NCI-H187 (cell line): ENCODE data around the gene ELMO3.

ENCODE experiments used
- DNase-seq, 2 experiments: peaks; one replicate each; lab custom pipeline; 2025; lab: John Stamatoyannopoulos, UW

Gene ELMO3

GRCh38 chr16:67164599-67165061 lies 34.3 kb upstream of the ELMO3 start, which contains the start of gene HSF4:
HSF4 (plus strand) TSS chr16:67164745; CDS start chr16:67164812, 67 bp downstream.
- no peak for DNase-seq

- DNase-seq = no peak
Measured at GRCh38 chr16:67165121-67166078, 33.5 kb upstream of the ELMO3 start.

GRCh38 chr16:67166110-67166547 lies 32.8 kb upstream of the ELMO3 start:
- no peak for DNase-seq

GRCh38 chr16:67166598-67167168 lies 32.2 kb upstream of the ELMO3 start:
- DNase-seq = no peak

GRCh38 chr16:67167588-67167987 lies 31.3 kb upstream of the ELMO3 start:
- no peak for DNase-seq

GRCh38 chr16:67169011-67169451 lies 29.9 kb upstream of the ELMO3 start:
- no peak for DNase-seq

GRCh38 chr16:67169642-67170167 lies 29.2 kb upstream of the ELMO3 start:
- no peak for DNase-seq

- DNase-seq = peak; percentile 30 to 34
Measured at GRCh38 chr16:67170168-67170948, 28.6 kb upstream of the ELMO3 start, which contains the start of gene NOL3. NOL3 (plus strand) TSS chr16:67170538.

GRCh38 chr16:67170949-67171649 lies 27.8 kb upstream of the ELMO3 start:
- DNase-seq = no peak

GRCh38 chr16:67173323-67173722 lies 25.6 kb upstream of the ELMO3 start:
- DNase-seq = no peak

- peak; percentile 33 to 62 for DNase-seq
Measured at GRCh38 chr16:67173808-67174705, 24.9 kb upstream of the ELMO3 start.

- no peak for DNase-seq
Measured at GRCh38 chr16:67174706-67175231, 24.2 kb upstream of the ELMO3 start.

GRCh38 chr16:67176662-67177061 lies 22.3 kb upstream of the ELMO3 start:
- DNase-seq = no peak

- DNase-seq = peak; percentile 60 to 78
Measured at GRCh38 chr16:67177743-67178699, 20.9 kb upstream of the ELMO3 start.

GRCh38 chr16:67179421-67180080 lies 19.4 kb upstream of the ELMO3 start:
- no peak for DNase-seq

GRCh38 chr16:67180166-67180565 lies 18.8 kb upstream of the ELMO3 start:
- DNase-seq = no peak

- DNase-seq = no peak
Measured at GRCh38 chr16:67181346-67181745, 17.6 kb upstream of the ELMO3 start.

- no peak for DNase-seq
Measured at GRCh38 chr16:67182288-67182687, 16.6 kb upstream of the ELMO3 start.
